HEK293 (cell line): ENCODE results near the gene TCHP.
"Not testable (repeated sequence)": the region's sequence is repeated elsewhere in the genome, so short reads cannot be mapped to it uniquely, and the experiment has no call there.

Experiments
- CTCF ChIA-PET: fragments of 350-600 bp; formaldehyde crosslinking; extraction: SDS; loops from one replicate; lab custom pipeline; 2021; ENCODE audit warnings: antibody characterized with exemption; lab: Yijun Ruan, JAX
- POLR2A ChIA-PET: fragments of 300-600 bp; formaldehyde crosslinking; extraction: SDS; loops from one replicate; lab custom pipeline; 2020; ENCODE audit warnings: antibody characterized with exemption, inconsistent platforms; lab: Yijun Ruan, JAX
- H3K27ac ChIP-seq: fragments of 200-500 bp; sonication (Bioruptor generic); 2 replicates; pipeline ENCODE4 v1.5.1; 2014; ENCODE audit warnings: low read depth, low read length, control low read depth, inconsistent platforms; ENCODE audit errors: extremely low read depth
- H3K36me3 ChIP-seq, 2 experiments: fragments of 200-500 bp in 1 of 2; sonication (Bioruptor generic) in 1 of 2; 1 replicate in 1 of 2; 2 replicates in 1 of 2; pipeline ENCODE4 v1.5.1; 2014 to 2017; ENCODE audit warnings: inconsistent platforms in 2 of 2, low read length in 2 of 2; ENCODE audit not compliant: control insufficient read depth in 2 of 2, insufficient read depth in 1 of 2
- H3K4me1 ChIP-seq: fragments of 200-500 bp; sonication (Bioruptor generic); 2 replicates; pipeline ENCODE4 v1.5.1; 2014; ENCODE audit warnings: mild to moderate bottlenecking, low read length, inconsistent platforms; ENCODE audit not compliant: control insufficient read depth, insufficient read depth
- H3K4me3 ChIP-seq: 2 replicates; pipeline ENCODE4 v1.5.1; 2011; ENCODE audit warnings: low read depth, mild to moderate bottlenecking, control low read depth, low read length, moderate library complexity
- H3K9me3 ChIP-seq: fragments of 200-500 bp; sonication (Bioruptor generic); 2 replicates; pipeline ENCODE4 v1.5.1; 2014; ENCODE audit warnings: low read depth, low read length, inconsistent platforms; ENCODE audit not compliant: control insufficient read depth, insufficient read depth
- GFI1B ChIP-seq: fragments of 450-650 bp; formaldehyde crosslinking; IDR thresholded peaks from 2 replicates; pipeline ENCODE4 v1.5.1; 2016; ENCODE audit warnings: missing biosample characterization, missing genetic modification characterization
- KLF10 ChIP-seq: fragments of 450-650 bp; IDR thresholded peaks from 2 replicates; pipeline ENCODE4 v1.5.1; 2018; ENCODE audit warnings: missing biosample characterization, mild to moderate bottlenecking, missing genetic modification characterization
- WT1 ChIP-seq: fragments of 450-650 bp; formaldehyde crosslinking; IDR thresholded peaks from 2 replicates; pipeline ENCODE4 v1.5.1; 2016; ENCODE audit warnings: missing biosample characterization, missing genetic modification characterization
- ZNF121 ChIP-seq: fragments of 450-650 bp; formaldehyde crosslinking; IDR thresholded peaks from 2 replicates; pipeline ENCODE4 v1.5.1; 2016; ENCODE audit warnings: missing biosample characterization, missing genetic modification characterization
- ZNF184 ChIP-seq: fragments of 450-650 bp; IDR thresholded peaks from 2 replicates; pipeline ENCODE4 v1.5.1; 2018; ENCODE audit warnings: missing biosample characterization, mild to moderate bottlenecking, missing genetic modification characterization
- ZNF423 ChIP-seq: fragments of 450-650 bp; formaldehyde crosslinking; IDR thresholded peaks from 2 replicates; pipeline ENCODE4 v1.5.1; 2016; ENCODE audit warnings: missing biosample characterization, missing genetic modification characterization
- ZNF426 ChIP-seq: fragments of 450-650 bp; formaldehyde crosslinking; IDR thresholded peaks from 2 replicates; pipeline ENCODE4 v1.5.1; 2017; ENCODE audit warnings: missing biosample characterization, missing genetic modification characterization, mild to moderate bottlenecking, inconsistent platforms, moderate library complexity
- ZNF501 ChIP-seq: fragments of 450-650 bp; formaldehyde crosslinking; IDR thresholded peaks from 2 replicates; pipeline ENCODE4 v1.5.1; 2016; ENCODE audit warnings: missing biosample characterization, missing genetic modification characterization
- ZNF530 ChIP-seq: fragments of 450-650 bp; formaldehyde crosslinking; IDR thresholded peaks from 2 replicates; pipeline ENCODE4 v1.5.1; 2016; ENCODE audit warnings: low read depth, missing biosample characterization, missing genetic modification characterization
- ZNF580 ChIP-seq: fragments of 450-650 bp; formaldehyde crosslinking; IDR thresholded peaks from 2 replicates; pipeline ENCODE4 v1.5.1; 2016; ENCODE audit warnings: missing biosample characterization, missing genetic modification characterization
- ZNF645 ChIP-seq: fragments of 450-650 bp; formaldehyde crosslinking; IDR thresholded peaks from 2 replicates; pipeline ENCODE4; 2016; ENCODE audit warnings: missing biosample characterization, missing genetic modification characterization
- ZNF792 ChIP-seq: fragments of 450-650 bp; formaldehyde crosslinking; IDR thresholded peaks from 2 replicates; pipeline ENCODE4 v1.5.1; 2016; ENCODE audit warnings: missing biosample characterization, missing genetic modification characterization
- ZNF843 ChIP-seq: fragments of 450-650 bp; formaldehyde crosslinking; IDR thresholded peaks from 2 replicates; pipeline ENCODE4 v1.5.1; 2016; ENCODE audit warnings: missing biosample characterization, missing genetic modification characterization
- ZSCAN30 ChIP-seq: fragments of 450-650 bp; IDR thresholded peaks from 2 replicates; pipeline ENCODE4 v1.5.1; 2018; ENCODE audit warnings: missing biosample characterization, mild to moderate bottlenecking, missing genetic modification characterization, moderate library complexity
- TF ChIP-seq, protein P1 (sequence below): fragments of 450-650 bp; formaldehyde crosslinking; IDR thresholded peaks from 2 replicates; pipeline ENCODE4 v1.5.1; 2017; ENCODE audit warnings: missing biosample characterization, mild to moderate bottlenecking, missing genetic modification characterization, moderate library complexity
- TF ChIP-seq, protein P2 (sequence below): fragments of 450-650 bp; formaldehyde crosslinking; IDR thresholded peaks from 2 replicates; pipeline ENCODE4 v1.5.1; 2016; ENCODE audit warnings: missing biosample characterization, missing genetic modification characterization

TCHP gene

GRCh38 chr12:109850518-109850917 lies 49.6 kb upstream of the TCHP start:
- POLR2A ChIA-PET, H3K4me3 ChIP-seq, H3K9me3 ChIP-seq, H3K27ac ChIP-seq, H3K4me1 ChIP-seq: not testable (repeated sequence)
- CTCF ChIA-PET: interaction anchor here (0.7 to 2.5 kb wide), 3 partner anchors 45 to 227 kb away, joined by 3 to 14 read pairs (median 5); no protein-coding TSS in a partner anchor
- H3K36me3 ChIP-seq: peaks cover 0 to 18% of the 10 kb centered on the region in 2 experiments; a peak in 2 of 3 replicates
- TF ChIP-seq ZNF121 (tag by site-specific recombination): peak; percentile 54; the same call in 1 of the 2 replicates

GRCh38 chr12:109855377-109855776 lies 44.7 kb upstream of the TCHP start:
- CTCF ChIA-PET: interaction anchor here (0.7 to 3.8 kb wide), 4 partner anchors 10 to 73 kb away, joined by 3 to 42 read pairs (median 28); no protein-coding TSS in a partner anchor
- peaks cover 0 to 42% of the 10 kb centered on the region in 2 experiments; a peak in 2 of 3 replicates for H3K36me3 ChIP-seq
- TF ChIP-seq KLF10 (tag by site-specific recombination) (no peak), ZNF580 (tag by site-specific recombination) (no peak), ZNF530 (tag by site-specific recombination) (no peak), ZNF426 (tag by site-specific recombination) (no peak), ZNF423 (no peak), GFI1B (tag by site-specific recombination) (no peak), ZNF843 (tag by site-specific recombination) (no peak)
- TF ChIP-seq, protein P1, sequence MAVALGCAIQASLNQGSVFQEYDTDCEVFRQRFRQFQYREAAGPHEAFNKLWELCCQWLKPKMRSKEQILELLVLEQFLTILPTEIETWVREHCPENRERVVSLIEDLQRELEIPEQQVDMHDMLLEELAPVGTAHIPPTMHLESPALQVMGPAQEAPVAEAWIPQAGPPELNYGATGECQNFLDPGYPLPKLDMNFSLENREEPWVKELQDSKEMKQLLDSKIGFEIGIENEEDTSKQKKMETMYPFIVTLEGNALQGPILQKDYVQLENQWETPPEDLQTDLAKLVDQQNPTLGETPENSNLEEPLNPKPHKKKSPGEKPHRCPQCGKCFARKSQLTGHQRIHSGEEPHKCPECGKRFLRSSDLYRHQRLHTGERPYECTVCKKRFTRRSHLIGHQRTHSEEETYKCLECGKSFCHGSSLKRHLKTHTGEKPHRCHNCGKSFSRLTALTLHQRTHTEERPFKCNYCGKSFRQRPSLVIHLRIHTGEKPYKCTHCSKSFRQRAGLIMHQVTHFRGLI (tag by site-specific recombination): no peak
- POLR2A ChIA-PET: no interaction called here
- no peaks in the 10 kb centered on the region for H3K4me1 ChIP-seq
- H3K27ac ChIP-seq: no peak overlapping the region
- no peaks in the 10 kb centered on the region for H3K9me3 ChIP-seq
- no peak overlapping the region for H3K4me3 ChIP-seq

DNA sequence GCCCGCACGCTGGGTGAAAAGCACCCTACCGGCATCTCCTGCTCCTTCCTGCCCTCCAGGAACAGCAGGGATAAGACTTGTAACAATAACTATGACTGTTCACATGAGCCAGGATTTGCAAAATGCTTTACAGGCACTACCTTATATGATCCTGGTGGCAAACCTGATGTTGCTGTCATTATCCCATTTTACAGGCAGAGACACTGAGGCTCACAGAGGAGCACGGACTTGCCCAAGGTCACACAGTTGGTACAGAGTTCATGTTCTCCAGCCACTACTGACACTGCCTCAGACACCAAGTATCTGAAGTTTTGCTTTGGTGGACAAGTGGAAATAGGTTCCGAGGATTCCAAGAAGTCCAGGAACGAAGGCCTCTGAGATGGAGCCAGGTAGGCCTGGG lies 42.4 kb upstream of the TCHP start:
- no peak overlapping the region for H3K4me3 ChIP-seq
- no peak overlapping the region for H3K27ac ChIP-seq
- ChIA-PET CTCF (interaction anchor here (0.6 kb wide), 1 partner anchor 83 kb away, joined by 3 read pairs; no protein-coding TSS in a partner anchor), POLR2A (no interaction called here)
- H3K9me3 ChIP-seq: no peaks in the 10 kb centered on the region
- H3K36me3 ChIP-seq: peaks cover 0 to 37% of the 10 kb centered on the region in 2 experiments; a peak in 2 of 3 replicates
- peaks cover 4% of the 10 kb centered on the region; the same call in 1 of the 2 replicates for H3K4me1 ChIP-seq
- no peak for TF ChIP-seq ZNF426 (tag by site-specific recombination)
- no peak for TF ChIP-seq ZNF645 (tag by site-specific recombination)
- TF ChIP-seq, protein P2, sequence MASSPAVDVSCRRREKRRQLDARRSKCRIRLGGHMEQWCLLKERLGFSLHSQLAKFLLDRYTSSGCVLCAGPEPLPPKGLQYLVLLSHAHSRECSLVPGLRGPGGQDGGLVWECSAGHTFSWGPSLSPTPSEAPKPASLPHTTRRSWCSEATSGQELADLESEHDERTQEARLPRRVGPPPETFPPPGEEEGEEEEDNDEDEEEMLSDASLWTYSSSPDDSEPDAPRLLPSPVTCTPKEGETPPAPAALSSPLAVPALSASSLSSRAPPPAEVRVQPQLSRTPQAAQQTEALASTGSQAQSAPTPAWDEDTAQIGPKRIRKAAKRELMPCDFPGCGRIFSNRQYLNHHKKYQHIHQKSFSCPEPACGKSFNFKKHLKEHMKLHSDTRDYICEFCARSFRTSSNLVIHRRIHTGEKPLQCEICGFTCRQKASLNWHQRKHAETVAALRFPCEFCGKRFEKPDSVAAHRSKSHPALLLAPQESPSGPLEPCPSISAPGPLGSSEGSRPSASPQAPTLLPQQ (tag by site-specific recombination): no peak
- TF ChIP-seq ZNF501 (tag by site-specific recombination): no peak
- no peak for TF ChIP-seq ZSCAN30
- no peak for TF ChIP-seq WT1 (tag by site-specific recombination)
- no peak for TF ChIP-seq ZNF184 (tag by site-specific recombination)
- TF ChIP-seq ZNF792: no peak
